ENCODE measurements around the gene IPMK.

IPMK gene

GRCh38 chr10:58240531-58240930 is 27.2 kb downstream of the IPMK start (continued):
- TF ChIP-seq ZNF501 (tag by site-specific recombination; IDR thresholded peaks at IDR 0.05) (no peak), ZNF623 (tag by site-specific recombination; IDR thresholded peaks at IDR 0.05) (no peak)

GRCh38 chr10:58239561-58240169 is 28.0 kb downstream of the IPMK start:
- Histone ChIP-seq H3K36me3 (ENCODE audit: control insufficient read depth in 2 of 2, insufficient read depth in 1 of 2, low read length in 2 of 2) (peaks cover 9 to 16% of the 10 kb centered on the region in 2 experiments; a peak in 2 of 3 replicates), H3K4me1 (ENCODE audit: control insufficient read depth, insufficient read depth, low read length) (no peaks in the 10 kb centered on the region; the same call in 1 of the 2 replicates), H3K27ac (ENCODE audit: extremely low read depth, low read depth, low read length) (no peak overlapping the region), H3K9me3 (ENCODE audit: control insufficient read depth, insufficient read depth, low read depth, low read length) (no peaks in the 10 kb centered on the region), H3K4me3 (ENCODE audit: low read depth, low read length) (no peak overlapping the region)
- ChIA-PET POLR2A (no interaction called here), CTCF (interaction anchor here (0.7 kb wide), 1 partner anchor 1671 kb away, joined by 3 read pairs; no protein-coding TSS in a partner anchor)
- TF ChIP-seq BCL11A (tag by site-specific recombination; IDR thresholded peaks at IDR 0.05; ENCODE audit: low read depth) (no peak), ZNF664 (tag by site-specific recombination; IDR thresholded peaks at IDR 0.05) (0 out of 2 replicates have a peak, but pooled peaks have one; percentile 26), ZNF16 (tag by site-specific recombination; IDR thresholded peaks at IDR 0.05; ENCODE audit: low read depth) (no peak)

- CTCF ChIA-PET = no interaction called here
- H3K27ac ChIP-seq (ENCODE audit: extremely low read depth, low read depth, low read length) = no peak overlapping the region
- POLR2A ChIA-PET = no interaction called here
- no peaks in the 10 kb centered on the region; the same call in 1 of the 2 replicates for H3K4me1 ChIP-seq (ENCODE audit: control insufficient read depth, insufficient read depth, low read length)
- H3K9me3 ChIP-seq (ENCODE audit: control insufficient read depth, insufficient read depth, low read depth, low read length) = no peaks in the 10 kb centered on the region
- H3K36me3 ChIP-seq (ENCODE audit: control insufficient read depth in 2 of 2, insufficient read depth in 1 of 2, low read length in 2 of 2) = peaks cover 9 to 16% of the 10 kb centered on the region in 2 experiments; a peak in 2 of 3 replicates
- TF ChIP-seq ZBTB11 (tag by site-specific recombination; conservative IDR thresholded peaks at IDR 0.05; ENCODE audit: low read depth) (no peak), ZNF596 (tag by site-specific recombination; IDR thresholded peaks at IDR 0.05) (no peak), GLIS2 (tag by site-specific recombination; IDR thresholded peaks at IDR 0.05) (no peak), ZNF521 (tag by site-specific recombination; IDR thresholded peaks at IDR 0.05) (no peak), ZNF621 (tag by site-specific recombination; IDR thresholded peaks at IDR 0.05) (no peak), ZBTB7A (tag by site-specific recombination; IDR thresholded peaks at IDR 0.05; ENCODE audit: low read depth) (no peak), ZFP69B (tag by site-specific recombination; IDR thresholded peaks at IDR 0.05) (no peak), ZNF214 (tag by site-specific recombination; IDR thresholded peaks at IDR 0.05; ENCODE audit: borderline replicate concordance) (no peak), SALL2 (tag by site-specific recombination; IDR thresholded peaks at IDR 0.05; ENCODE audit: borderline replicate concordance) (no peak), ZBTB10 (tag by site-specific recombination; IDR thresholded peaks at IDR 0.05) (no peak), ZNF701 (tag by site-specific recombination; IDR thresholded peaks at IDR 0.05) (no peak), ZNF221 (tag by site-specific recombination; IDR thresholded peaks at IDR 0.05; ENCODE audit: borderline replicate concordance) (no peak), TSHZ1 (tag by site-specific recombination; IDR thresholded peaks at IDR 0.05; ENCODE audit: borderline replicate concordance) (no peak), GLI2 (tag by site-specific recombination; IDR thresholded peaks at IDR 0.05; ENCODE audit: borderline replicate concordance, low read depth) (no peak), KLF16 (tag by site-specific recombination; IDR thresholded peaks at IDR 0.05) (no peak), ZNF394 (tag by site-specific recombination; IDR thresholded peaks at IDR 0.05; ENCODE audit: borderline replicate concordance) (no peak), SP2 (tag by site-specific recombination; IDR thresholded peaks at IDR 0.05) (no peak)
- H3K4me3 ChIP-seq (ENCODE audit: low read depth, low read length) = no peak overlapping the region
Observed at GRCh38 chr10:58237014-58237834, 30.5 kb downstream of the IPMK start.

Data from HEK293 (cell line).